ENCODE data around the gene SHH.

SHH gene

DNA sequence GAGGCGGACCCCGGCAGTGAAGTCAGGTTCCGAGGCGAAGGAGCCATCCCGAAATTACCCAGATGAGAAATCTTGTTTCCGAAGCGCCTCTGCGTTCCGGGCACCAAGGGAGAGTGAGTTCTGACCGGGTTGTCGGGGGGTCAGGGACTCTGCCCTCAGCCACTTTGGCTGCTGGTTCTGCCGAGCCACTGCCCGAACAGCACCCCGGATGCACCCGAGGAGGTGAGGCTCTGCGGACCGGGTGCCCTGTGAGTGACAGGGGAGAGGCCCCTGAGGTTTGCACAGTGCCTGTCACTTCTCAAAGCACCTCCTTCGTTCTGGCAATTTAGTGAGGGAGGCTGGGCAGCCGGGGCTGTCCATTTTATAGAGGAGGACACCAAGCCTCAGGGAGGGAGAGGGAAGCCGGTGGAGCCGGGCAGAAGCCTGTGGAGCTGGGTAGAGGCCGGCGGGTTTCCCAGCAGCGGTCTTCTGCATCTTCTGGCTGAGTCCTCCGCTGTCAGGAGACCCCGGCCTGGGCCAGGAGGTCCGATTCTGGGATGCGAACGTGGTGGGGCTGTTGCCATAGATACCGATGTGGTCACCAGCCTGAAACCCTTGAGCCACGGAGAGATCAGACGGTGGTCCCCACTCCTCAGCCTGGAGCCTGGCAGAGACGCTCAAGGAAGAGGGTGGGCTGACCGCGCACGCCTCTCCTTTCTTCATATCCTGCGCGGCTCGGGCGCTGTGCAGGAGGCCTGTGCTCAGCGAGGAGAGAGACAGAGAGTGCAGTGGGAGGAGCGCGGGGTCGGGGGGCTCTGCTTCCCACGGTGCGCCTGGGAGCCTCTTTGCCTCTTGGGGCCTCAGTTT, 18.9 kb upstream of the SHH start:
- DNase-seq (ENCODE audit: low read depth, low spot score): no peak
- Histone ChIP-seq H3K9ac (ENCODE audit: insufficient read length) (no peak overlapping the region), H3K36me3 (ENCODE audit: insufficient read depth, low read length) (no peaks in the 10 kb centered on the region), H3K4me3 (no peak overlapping the region), H3K27ac (no peak overlapping the region), H3K9me3 (ENCODE audit: low read depth, low read length) (no peaks in the 10 kb centered on the region)
- TF ChIP-seq EZH2 (IDR thresholded peaks at IDR 0.05): no peak

GRCh38 chr7:155829796-155830470, 17.7 kb upstream of the SHH start:
- no peaks in the 10 kb centered on the region for H3K9me3 ChIP-seq (ENCODE audit: low read depth, low read length)
- H3K27ac ChIP-seq: no peak overlapping the region
- no peak for DNase-seq (ENCODE audit: low read depth, low spot score)
- H3K4me3 ChIP-seq: no peak overlapping the region
- H3K9ac ChIP-seq (ENCODE audit: insufficient read length): no peak overlapping the region
- TF ChIP-seq POLR2AphosphoS5 (IDR thresholded peaks at IDR 0.05; ENCODE audit: borderline replicate concordance, low read depth, low read length) (no peak), EZH2 (IDR thresholded peaks at IDR 0.05) (no peak), FOXP2 (optimal IDR thresholded peaks at IDR 0.05; ENCODE audit: control extremely low read depth, extremely low read length, insufficient read depth) (no peak)
- no peaks in the 10 kb centered on the region for H3K36me3 ChIP-seq (ENCODE audit: insufficient read depth, low read length)

DNA sequence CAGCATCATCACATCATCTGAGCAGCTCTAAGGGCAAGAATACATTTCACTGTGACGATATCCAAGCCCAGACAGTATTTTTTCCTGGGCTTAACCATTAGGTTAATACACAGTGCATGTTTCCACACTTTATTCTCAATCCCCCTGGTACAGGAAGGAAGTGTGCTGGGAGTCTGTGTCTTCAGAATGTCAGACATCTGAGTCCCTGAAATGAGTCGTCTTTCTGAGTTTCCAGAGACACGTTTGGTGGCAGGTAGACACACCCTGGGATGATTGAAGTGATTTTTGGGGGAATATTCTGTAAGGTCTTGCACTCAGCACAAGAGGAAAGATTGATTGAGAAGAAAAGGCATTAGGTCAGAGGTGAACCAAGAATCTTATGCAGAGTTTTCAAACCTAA, 13.1 kb upstream of the SHH start:
- no peaks in the 10 kb centered on the region for H3K9me3 ChIP-seq (ENCODE audit: low read depth, low read length)
- DNase-seq (ENCODE audit: low read depth, low spot score): no peak
- no peak overlapping the region for H3K27ac ChIP-seq
- no peak overlapping the region for H3K4me3 ChIP-seq
- TF ChIP-seq FOXP2 (optimal IDR thresholded peaks at IDR 0.05; ENCODE audit: control extremely low read depth, extremely low read length, insufficient read depth) (no peak), POLR2AphosphoS5 (IDR thresholded peaks at IDR 0.05; ENCODE audit: borderline replicate concordance, low read depth, low read length) (no peak)
- no peak overlapping the region for H3K9ac ChIP-seq (ENCODE audit: insufficient read length)
- no peaks in the 10 kb centered on the region for H3K36me3 ChIP-seq (ENCODE audit: insufficient read depth, low read length)

DNA sequence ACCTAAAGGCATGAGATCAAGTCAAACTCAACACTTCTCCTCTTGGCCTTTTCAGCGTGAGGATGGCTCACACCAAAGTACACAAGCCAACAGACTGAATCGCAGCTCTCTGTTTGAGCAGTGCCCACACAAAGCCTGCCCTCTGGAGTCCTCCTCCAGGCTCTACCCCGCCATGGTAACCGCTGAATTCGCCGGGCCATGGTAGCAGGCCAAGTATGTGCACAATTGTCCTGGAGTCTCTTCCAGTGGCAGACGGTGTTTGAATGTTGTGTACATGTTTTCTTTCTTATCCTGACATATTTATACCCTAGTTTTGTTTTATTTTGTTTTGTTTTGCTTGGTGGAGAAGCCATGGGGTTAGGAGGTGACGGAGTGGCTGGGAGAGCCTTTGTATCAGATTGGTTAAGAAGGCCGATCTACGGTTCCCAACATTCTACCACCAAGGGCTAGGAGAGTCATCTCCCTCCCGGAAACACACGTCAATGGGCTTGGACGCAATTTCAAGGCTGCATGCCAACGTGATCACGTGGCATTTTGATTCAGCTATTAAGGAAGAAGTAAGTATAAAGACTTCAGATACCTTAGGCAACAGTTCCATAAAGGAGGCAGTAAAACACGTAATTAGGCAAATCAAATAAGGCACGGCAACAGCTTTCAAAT, 12.1 kb upstream of the SHH start:
- Histone ChIP-seq H3K9me3 (ENCODE audit: low read depth, low read length) (no peaks in the 10 kb centered on the region), H3K9ac (ENCODE audit: insufficient read length) (no peak overlapping the region), H3K27ac (no peak overlapping the region), H3K4me3 (no peak overlapping the region), H3K36me3 (ENCODE audit: insufficient read depth, low read length) (no peaks in the 10 kb centered on the region)
- DNase-seq (ENCODE audit: low read depth, low spot score): no peak
- TF ChIP-seq EZH2 (IDR thresholded peaks at IDR 0.05): no peak
- TF ChIP-seq POLR2AphosphoS5 (IDR thresholded peaks at IDR 0.05; ENCODE audit: borderline replicate concordance, low read depth, low read length): no peak
- TF ChIP-seq FOXP2 (optimal IDR thresholded peaks at IDR 0.05; ENCODE audit: control extremely low read depth, extremely low read length, insufficient read depth): no peak

GRCh38 chr7:155821851-155822250, 9.6 kb upstream of the SHH start:
- no peak for DNase-seq (ENCODE audit: low read depth, low spot score)
- H3K4me3 ChIP-seq: no peak overlapping the region
- H3K27ac ChIP-seq: no peak overlapping the region
- H3K36me3 ChIP-seq (ENCODE audit: insufficient read depth, low read length): no peaks in the 10 kb centered on the region
- TF ChIP-seq EZH2 (IDR thresholded peaks at IDR 0.05): no peak
- TF ChIP-seq POLR2AphosphoS5 (IDR thresholded peaks at IDR 0.05; ENCODE audit: borderline replicate concordance, low read depth, low read length): no peak
- no peak for TF ChIP-seq FOXP2 (optimal IDR thresholded peaks at IDR 0.05; ENCODE audit: control extremely low read depth, extremely low read length, insufficient read depth)
- H3K9ac ChIP-seq (ENCODE audit: insufficient read length): no peak overlapping the region
- H3K9me3 ChIP-seq (ENCODE audit: low read depth, low read length): no peaks in the 10 kb centered on the region

DNA sequence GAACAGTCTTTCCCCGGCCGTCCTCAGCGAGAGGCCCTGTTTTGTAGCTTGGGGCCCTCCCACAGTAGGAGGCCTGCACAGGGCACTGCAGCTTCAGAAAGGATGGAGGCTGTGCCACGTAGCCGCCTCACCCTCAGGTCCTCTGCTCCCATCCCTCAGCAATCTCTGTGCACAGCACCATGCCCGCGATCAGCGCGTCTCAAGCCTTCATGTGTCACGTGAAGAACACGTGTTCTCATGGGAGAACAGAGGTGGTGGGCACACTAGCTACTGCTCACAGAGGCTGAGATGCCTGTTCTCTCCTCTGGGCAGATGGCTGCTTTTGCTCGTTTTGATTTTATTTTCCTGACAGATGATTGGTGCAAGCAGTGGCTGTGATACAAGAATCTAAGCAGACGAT, 8.5 kb upstream of the SHH start:
- no peaks in the 10 kb centered on the region for H3K9me3 ChIP-seq (ENCODE audit: low read depth, low read length)

GRCh38 chr7:155820246-155820645, 8.0 kb upstream of the SHH start:
- Histone ChIP-seq H3K27ac (no peak overlapping the region), H3K36me3 (ENCODE audit: insufficient read depth, low read length) (no peaks in the 10 kb centered on the region), H3K9me3 (ENCODE audit: low read depth, low read length) (no peaks in the 10 kb centered on the region), H3K4me3 (no peak overlapping the region), H3K9ac (ENCODE audit: insufficient read length) (no peak overlapping the region)
- no peak for DNase-seq (ENCODE audit: low read depth, low spot score)
- no peak for TF ChIP-seq POLR2AphosphoS5 (IDR thresholded peaks at IDR 0.05; ENCODE audit: borderline replicate concordance, low read depth, low read length)
- no peak for TF ChIP-seq FOXP2 (optimal IDR thresholded peaks at IDR 0.05; ENCODE audit: control extremely low read depth, extremely low read length, insufficient read depth)
- no peak for TF ChIP-seq EZH2 (IDR thresholded peaks at IDR 0.05)

More for the DNA sequence above, 8.5 kb upstream of the SHH start:
- TF ChIP-seq FOXP2 (optimal IDR thresholded peaks at IDR 0.05; ENCODE audit: control extremely low read depth, extremely low read length, insufficient read depth) (no peak), EZH2 (IDR thresholded peaks at IDR 0.05) (no peak), POLR2AphosphoS5 (IDR thresholded peaks at IDR 0.05; ENCODE audit: borderline replicate concordance, low read depth, low read length) (no peak)
- no peaks in the 10 kb centered on the region for H3K36me3 ChIP-seq (ENCODE audit: insufficient read depth, low read length)
- H3K9ac ChIP-seq (ENCODE audit: insufficient read length): no peak overlapping the region
- H3K27ac ChIP-seq: no peak overlapping the region
- no peak overlapping the region for H3K4me3 ChIP-seq
- no peak for DNase-seq (ENCODE audit: low read depth, low spot score)

DNA sequence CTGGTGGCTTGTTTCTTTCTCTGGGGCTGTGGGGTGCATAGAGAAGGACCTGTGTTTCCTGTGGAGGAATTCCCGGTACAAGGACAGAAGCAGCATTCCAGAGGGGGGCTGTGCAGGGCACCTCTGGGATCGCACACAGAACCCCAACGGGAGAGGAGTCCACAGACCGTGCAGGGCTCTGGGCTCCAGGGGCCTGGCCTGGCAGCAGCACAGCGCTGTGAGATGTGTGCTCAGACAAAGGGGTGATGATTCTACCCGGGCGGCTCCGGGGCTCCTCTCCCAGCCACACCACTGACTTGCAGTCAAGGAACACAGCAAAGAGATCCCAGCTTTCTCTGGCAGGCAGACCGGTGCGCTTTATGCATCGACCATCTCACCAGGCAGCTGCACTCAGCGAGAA, 6.9 kb upstream of the SHH start:
- DNase-seq (ENCODE audit: low read depth, low spot score): no peak
- H3K4me3 ChIP-seq: no peak overlapping the region
- H3K9ac ChIP-seq (ENCODE audit: insufficient read length): no peak overlapping the region
- no peaks in the 10 kb centered on the region for H3K36me3 ChIP-seq (ENCODE audit: insufficient read depth, low read length)
- H3K27ac ChIP-seq: no peak overlapping the region
- no peak for TF ChIP-seq EZH2 (IDR thresholded peaks at IDR 0.05)
- TF ChIP-seq POLR2AphosphoS5 (IDR thresholded peaks at IDR 0.05; ENCODE audit: borderline replicate concordance, low read depth, low read length): no peak
- no peak for TF ChIP-seq FOXP2 (optimal IDR thresholded peaks at IDR 0.05; ENCODE audit: control extremely low read depth, extremely low read length, insufficient read depth)
- H3K9me3 ChIP-seq (ENCODE audit: low read depth, low read length): no peaks in the 10 kb centered on the region
